ENCODE measurements around the gene RNF11.

Gene RNF11

GRCh38 chr1:51266791-51267190, 30.7 kb downstream of the RNF11 start:
- no peak for DNase-seq

DNA sequence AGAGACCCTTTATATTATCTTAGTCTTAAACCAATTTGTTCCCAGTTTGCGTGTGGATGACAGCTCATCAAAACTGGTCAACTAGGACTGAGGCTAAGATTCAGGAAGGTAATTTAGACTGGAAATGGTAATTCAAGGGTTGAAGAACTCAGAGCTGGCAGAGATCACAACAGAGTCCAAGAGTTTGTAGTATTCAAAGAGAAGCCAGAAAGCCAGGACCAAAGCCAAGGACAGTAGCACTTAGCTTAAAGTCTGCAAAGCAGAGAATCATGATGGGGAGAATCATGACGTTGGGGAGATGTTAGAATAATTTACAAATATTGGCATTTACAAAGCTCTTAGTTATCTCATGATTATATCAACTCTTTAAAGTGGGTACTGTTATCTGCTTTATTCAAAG, 32.6 kb downstream of the RNF11 start:
- no peak for DNase-seq

DNA sequence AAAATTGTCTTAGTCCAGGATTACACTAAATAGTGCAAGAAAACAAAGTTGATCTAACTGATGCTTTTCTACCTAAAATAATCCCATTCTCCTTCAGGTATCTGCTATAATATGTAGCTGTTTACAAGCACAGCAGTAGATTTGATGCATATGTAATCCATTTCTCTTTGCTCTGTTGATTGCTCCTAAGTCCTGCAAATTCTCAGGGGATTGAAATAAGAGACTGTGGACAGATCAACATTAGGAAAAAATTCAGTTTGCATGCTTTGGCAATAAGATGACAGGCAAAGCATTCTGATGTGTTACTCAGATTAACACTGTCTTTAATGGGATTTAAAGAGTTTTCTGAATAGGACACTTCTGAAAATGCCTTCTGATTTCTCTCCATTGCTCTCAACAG, 34.7 kb downstream of the RNF11 start:
- DNase-seq = no peak

DNA sequence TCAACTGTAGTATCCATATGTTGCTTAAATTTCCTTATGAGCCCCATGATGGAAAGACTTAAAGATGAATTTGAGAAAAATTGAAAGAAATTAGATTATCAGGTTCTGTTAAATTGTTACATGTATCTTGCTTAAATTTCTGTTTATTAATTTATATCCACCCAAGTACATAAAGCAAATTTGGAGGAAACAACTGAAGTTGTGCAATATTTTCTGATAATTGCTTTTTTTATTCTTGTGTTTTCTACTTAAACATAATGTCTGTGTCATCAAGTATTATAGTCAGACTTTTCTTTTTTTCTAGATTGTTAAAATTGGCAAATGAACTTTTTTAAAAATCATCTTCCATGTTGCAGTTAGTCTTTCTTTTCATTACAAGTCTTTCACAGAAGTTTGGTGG, 36.8 kb downstream of the RNF11 start:
- DNase-seq = no peak

DNA sequence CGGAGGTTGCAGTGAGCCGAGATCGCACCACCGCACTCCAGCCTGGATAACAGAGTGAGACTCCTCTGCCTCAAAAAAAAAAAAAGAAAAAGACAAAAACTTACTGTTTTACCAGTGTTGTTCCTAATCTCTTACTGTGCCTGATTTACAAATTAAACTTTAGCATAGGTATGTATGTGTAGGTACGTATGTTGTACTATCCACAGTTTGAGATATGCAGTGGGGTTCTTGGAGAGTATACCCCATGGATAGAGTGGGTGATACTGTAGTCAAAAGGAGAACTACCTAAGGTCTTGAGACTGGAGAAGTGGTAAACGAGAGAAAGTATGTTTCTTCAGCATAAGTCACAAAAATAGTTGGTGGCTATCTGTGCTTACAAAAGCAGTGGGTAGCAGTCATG, 38.6 kb downstream of the RNF11 start:
- no peak for DNase-seq

- DNase-seq = no peak
These were observed 40.2 kb downstream of the RNF11 start for GRCh38 chr1:51276286-51276685.

DNA sequence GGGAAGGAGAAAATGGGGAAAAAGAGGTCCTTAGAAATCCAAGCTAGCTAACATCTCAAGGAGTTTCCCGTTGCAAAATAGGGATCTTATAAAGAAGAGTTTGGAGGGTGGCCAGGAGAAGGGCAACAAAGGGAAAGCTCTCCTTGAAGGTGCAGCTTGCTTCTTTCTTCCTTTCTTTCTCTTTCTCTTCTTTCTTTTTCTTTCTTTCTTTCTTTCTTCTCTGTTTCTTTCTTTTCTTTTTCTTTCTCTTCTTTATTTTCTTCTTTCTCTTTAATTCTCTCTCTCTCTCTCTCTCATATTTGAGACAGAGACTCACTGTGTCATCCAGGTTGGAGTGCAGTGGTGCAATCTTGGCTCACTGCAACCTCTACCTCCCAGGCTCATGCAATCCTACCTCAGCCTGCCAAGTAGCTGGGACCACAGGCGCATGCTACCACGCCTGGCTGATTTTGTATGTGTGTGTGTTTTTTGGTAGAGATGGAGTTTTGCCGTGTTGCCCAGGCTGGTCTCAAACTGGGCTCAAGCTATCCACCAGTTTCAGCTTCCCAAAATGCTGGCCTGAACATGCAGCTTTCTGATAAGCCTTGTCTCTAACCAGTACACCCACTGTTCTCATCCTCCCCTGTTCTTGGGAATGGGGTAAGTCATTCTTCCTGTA, 44.4 kb downstream of the RNF11 start:
- no peak for DNase-seq

GRCh38 chr1:51281807-51282206, 45.7 kb downstream of the RNF11 start:
- DNase-seq = no peak

GRCh38 chr1:51282605-51283004, 46.5 kb downstream of the RNF11 start:
- DNase-seq = no peak

GRCh38 chr1:51283979-51284378, 47.9 kb downstream of the RNF11 start:
- DNase-seq = no peak

- peak; percentile 40 for DNase-seq
These were observed 48.4 kb downstream of the RNF11 start for GRCh38 chr1:51284487-51284954.

GRCh38 chr1:51285055-51285454, 49.0 kb downstream of the RNF11 start:
- no peak for DNase-seq

DNA sequence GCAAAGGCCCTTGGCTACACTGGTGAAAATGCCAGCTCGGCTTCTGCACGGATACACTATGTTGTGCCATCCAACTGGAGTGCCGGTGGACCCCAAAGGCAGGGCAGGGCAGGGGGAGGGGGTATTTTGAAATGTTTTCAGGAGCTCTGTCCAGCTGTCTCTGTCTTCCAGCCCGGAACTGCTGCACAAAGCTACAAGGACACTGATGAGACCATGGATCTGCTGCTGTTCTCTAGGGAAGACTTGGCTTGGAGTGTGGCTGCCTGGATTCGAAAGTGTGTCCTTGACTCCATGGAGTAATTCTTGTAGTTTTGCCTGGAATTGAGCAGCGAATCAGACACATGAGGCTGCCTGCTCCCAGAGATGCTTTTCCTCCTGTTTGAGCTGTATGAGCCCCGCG, 51.9 kb downstream of the RNF11 start:
- no peak for DNase-seq

GRCh38 chr1:51288578-51288977, 52.5 kb downstream of the RNF11 start:
- DNase-seq = no peak

GRCh38 chr1:51289676-51290488, 53.8 kb downstream of the RNF11 start:
- DNase-seq = no peak

GRCh38 chr1:51290489-51290847, 54.4 kb downstream of the RNF11 start:
- DNase-seq = no peak

- no peak for DNase-seq
These were observed 57.9 kb downstream of the RNF11 start for GRCh38 chr1:51293898-51294515.

- DNase-seq = no peak
These were observed 58.6 kb downstream of the RNF11 start for GRCh38 chr1:51294566-51295184.

DNA sequence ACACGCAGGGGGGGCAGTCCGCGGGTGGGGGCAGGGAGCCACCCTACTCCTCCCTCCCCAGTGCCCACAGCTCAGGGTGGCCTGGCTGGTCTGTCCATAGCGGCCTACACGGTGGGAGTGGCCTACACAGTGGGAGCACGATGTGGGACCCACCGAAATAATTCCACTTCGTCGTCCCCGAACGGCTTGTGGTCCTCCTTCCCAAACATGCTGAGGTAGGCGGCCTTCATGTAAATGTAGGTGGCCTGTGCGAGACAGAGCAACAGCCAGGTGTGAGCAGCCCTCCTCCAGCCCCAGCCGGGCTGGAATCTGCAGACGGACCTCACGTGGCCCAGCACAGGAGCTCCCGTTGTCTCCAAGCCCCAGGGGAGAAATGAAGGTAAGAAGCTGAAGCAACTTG, 59.9 kb downstream of the RNF11 start:
- no peak for DNase-seq

DNA sequence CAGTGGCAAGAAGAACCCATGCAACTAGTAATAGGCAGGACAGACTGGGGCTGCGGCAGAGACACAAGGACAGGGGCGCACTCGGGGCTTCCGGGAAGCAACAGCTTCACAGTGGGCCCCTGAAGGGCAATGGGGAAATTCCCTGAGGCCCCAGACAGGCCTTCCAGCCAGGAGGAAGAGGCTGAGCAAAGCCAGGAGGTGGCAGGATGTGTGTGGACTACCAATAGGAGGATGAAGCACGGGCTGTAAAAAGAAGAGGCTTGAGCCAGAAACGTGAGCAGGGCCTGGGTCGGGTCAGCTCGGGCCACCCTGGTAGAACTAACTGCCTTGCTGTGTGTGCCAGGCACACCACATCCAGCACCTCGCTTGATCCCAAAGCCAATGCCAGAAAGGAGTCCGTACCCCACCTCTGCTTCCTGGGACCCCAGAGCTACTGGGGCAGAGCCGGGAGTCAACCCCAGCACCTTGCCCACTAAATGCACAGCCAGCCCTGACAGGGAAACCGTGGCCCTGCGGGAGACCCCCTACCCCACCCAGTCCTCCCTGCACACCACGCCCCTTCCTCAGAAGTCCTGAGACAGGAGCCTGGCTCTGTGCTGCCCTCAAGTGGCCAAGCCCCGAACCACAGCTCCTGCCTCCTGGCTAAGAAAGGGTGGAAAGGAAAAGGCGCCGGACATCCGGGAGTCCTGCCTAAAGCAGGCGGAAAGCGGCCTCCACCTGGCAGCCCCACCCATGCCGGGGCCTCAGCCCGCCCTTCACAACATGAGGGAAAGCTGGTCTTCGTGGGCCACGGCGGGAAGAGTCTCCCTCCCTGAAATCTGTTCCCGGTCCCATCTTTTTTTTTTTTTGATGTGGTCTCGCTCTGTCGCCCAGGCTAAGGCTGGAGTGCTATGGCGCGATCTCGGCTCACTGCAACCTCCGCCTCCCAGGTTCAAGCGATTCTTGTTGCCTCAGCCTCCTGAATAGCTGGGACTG, 60.6 kb downstream of the RNF11 start:
- DNase-seq = peak; percentile 79

DNA sequence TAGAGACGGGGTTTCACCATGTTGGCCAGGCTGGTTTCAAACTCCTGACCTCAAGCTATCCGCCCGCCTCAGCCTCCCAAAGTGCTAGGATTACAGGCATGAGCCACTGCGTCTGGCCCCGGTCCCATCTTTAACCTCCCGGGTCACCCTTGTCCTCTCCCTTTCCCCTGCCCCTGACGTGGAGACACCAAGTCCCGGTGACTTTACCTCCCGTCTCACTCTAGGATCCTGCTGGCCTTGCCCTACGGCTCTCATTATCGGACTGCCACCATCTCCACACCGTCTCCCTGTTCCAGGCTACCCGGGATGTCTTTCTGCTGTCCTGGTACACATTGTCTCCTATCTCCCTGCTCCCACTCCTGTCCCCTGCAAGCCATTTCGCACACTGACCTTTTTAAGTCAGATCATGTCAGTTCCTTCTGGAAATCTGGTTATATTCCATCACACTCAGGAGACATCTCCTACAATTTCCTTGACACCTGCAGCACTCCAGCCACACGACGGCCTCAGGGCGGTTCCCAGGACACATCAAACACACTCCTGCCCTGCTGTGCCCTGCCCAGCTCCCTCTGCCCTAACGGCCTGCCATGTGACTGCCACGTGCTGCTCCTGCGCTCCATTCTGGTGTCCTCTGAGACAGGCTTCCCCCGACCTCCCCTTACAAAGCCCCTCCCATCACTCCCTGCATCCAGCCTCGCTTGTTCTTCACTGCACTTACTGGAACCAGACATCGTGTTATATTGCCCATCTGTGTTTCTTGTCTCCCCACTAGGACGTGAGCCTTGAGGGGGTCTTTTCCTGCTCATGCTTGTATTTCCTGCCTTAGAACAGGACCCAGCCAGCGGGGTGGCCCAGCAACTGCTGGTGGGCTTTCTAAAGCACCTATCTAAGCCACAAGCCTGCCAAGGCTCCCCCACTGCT, 61.6 kb downstream of the RNF11 start:
- DNase-seq = no peak

All from COR-L47 (cell line).